ENCODE results near the gene DDIT4.
"Not testable (repeated sequence)": the region's sequence is repeated elsewhere in the genome, so short reads cannot be mapped to it uniquely, and the experiment has no call there.

Gene DDIT4

GRCh38 chr10:72267819-72268399, 5.8 kb upstream of the DDIT4 start:
- DNase-seq (ENCODE audit: low read depth) = no peak

- DNase-seq (ENCODE audit: low read depth) = not testable (repeated sequence)
Observed at GRCh38 chr10:72268475-72269200, 5.1 kb upstream of the DDIT4 start.

- no peak for DNase-seq (ENCODE audit: low read depth)
Observed at GRCh38 chr10:72270607-72271281, 3.0 kb upstream of the DDIT4 start.

- DNase-seq (ENCODE audit: low read depth) = peak; percentile 66
Observed at GRCh38 chr10:72272689-72273409, 875 bp upstream of the DDIT4 start.

- DNase-seq (ENCODE audit: low read depth) = no peak
Observed at GRCh38 chr10:72274213-72274729, 547 bp downstream of the DDIT4 start.

GRCh38 chr10:72274730-72275350, 1.1 kb downstream of the DDIT4 start:
- DNase-seq (ENCODE audit: low read depth) = no peak

- DNase-seq (ENCODE audit: low read depth) = no peak
Observed at GRCh38 chr10:72275351-72276012, 1.8 kb downstream of the DDIT4 start.

GRCh38 chr10:72276013-72276387, 2.3 kb downstream of the DDIT4 start:
- DNase-seq (ENCODE audit: low read depth) = no peak

- no peak for DNase-seq (ENCODE audit: low read depth)
Observed at GRCh38 chr10:72276421-72277339, 3.0 kb downstream of the DDIT4 start.

GRCh38 chr10:72277340-72277995, 3.7 kb downstream of the DDIT4 start:
- DNase-seq (ENCODE audit: low read depth) = no peak

- DNase-seq (ENCODE audit: low read depth) = no peak
Observed at GRCh38 chr10:72277996-72278667, 4.4 kb downstream of the DDIT4 start.

GRCh38 chr10:72278668-72279393, 5.1 kb downstream of the DDIT4 start:
- DNase-seq (ENCODE audit: low read depth) = no peak

- DNase-seq (ENCODE audit: low read depth) = not testable (repeated sequence)
Observed at GRCh38 chr10:72279587-72279986, 5.9 kb downstream of the DDIT4 start.

GRCh38 chr10:72283131-72283530, 9.4 kb downstream of the DDIT4 start:
- DNase-seq (ENCODE audit: low read depth) = no peak

GRCh38 chr10:72285972-72286521, 12.3 kb downstream of the DDIT4 start:
- DNase-seq (ENCODE audit: low read depth) = no peak

- no peak for DNase-seq (ENCODE audit: low read depth)
Observed at GRCh38 chr10:72291019-72291532, 17.4 kb downstream of the DDIT4 start.

- DNase-seq (ENCODE audit: low read depth) = no peak
Observed at GRCh38 chr10:72292223-72292691, 18.5 kb downstream of the DDIT4 start.
